SK-N-SH (cell line): Measurements from ENCODE around the gene MEG3.

Experiments
- FOXJ3 ChIP-seq: sonication (generic); formaldehyde crosslinking; IDR thresholded peaks from 2 replicates; pipeline ENCODE4 v1.5.1; 2020; ENCODE audit warnings: mild to moderate bottlenecking, missing genetic modification reagents
- FOXM1 ChIP-seq: IDR thresholded peaks from 2 replicates; pipeline ENCODE4 v1.4.0; 2012; ENCODE audit warnings: low read depth, mild to moderate bottlenecking

DNA sequence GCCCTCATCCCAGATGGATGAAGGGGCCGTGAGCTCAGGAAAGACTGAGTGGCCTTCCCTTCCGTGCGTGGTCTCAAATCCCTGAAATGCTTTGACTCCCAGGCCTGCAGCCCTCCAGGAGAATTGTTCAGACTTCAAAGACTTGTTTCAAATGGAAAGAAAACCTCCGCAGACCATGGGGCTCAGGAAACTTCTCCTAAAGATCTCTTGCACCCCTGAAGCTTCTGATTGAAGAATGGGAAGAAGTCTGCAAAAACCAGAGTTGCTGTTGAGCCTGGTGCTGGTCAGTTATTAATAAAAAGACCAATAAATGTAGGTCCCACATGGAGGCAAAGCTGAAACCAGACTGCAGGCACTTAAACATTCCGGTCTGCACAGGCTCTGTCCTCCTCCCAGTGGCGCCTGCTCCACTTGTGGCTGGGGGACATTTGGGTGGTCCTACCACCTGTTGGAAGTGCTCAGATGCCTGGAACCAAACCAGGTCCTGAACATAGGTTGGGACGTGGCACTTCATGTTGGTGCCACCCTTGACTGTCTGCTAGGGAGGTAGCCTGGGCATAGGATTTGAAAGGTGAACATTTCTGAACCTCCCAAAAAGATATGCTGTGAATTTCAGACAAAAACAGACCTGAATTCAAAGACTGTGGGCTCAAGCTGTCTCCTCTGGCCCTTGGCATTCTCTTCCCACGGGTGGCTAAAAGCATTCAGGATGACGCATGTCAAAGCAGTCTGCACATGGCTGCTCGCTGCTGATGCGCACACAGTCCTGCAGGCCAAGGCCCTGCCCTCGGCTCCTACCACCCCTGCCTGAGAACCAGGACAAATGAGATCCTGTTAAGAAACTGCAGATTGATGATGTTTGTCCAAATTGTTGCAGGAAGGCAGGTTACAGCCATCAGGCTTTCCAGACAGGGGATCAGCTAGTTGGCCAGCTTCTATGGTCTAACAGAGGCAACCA lies 36.2 kb upstream of the MEG3 start:
- TF ChIP-seq FOXM1: no peak
- TF ChIP-seq FOXJ3 (CRISPR knock-in tag): no peak
